Measurements from ENCODE around the gene ADD1. TPM values are rescaled to one million over a fixed set of nuclear protein-coding genes. Genes with fewer than 3 reads are reported as not detected.

The ADD1 gene
- total and polyA plus RNA-seq, 12 donors: 163 to 448 (median 214) TPM

DNA sequence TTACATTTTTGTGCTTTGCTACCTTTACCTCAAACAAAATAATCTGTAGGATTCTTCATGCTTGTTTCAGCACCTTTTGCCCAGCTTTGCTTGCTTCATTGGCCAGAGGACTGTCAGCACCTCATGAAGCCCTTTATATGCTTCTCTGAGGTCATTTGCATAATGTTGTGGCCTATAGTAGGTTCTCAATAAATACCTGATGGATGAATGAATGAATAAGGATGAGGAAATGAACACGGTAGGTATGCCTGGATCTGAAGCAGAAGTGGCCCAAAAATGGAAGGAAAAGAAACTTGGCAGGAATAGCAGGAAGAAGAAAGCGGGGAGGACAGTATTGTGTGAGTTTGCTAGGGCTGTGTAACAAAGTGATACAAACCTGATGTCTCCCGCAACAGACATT lies 127.6 kb downstream of the ADD1 start:
- Histone ChIP-seq H3K4me1 (no peaks in the 10 kb centered on the region), H3K27me3 (no peaks in the 10 kb centered on the region), H3K9me3 (no peaks in the 10 kb centered on the region), H3K27ac (no peak overlapping the region), H3K36me3 (peaks cover 0 to 12% (median 0%) of the 10 kb centered on the region in 9 donors), H3K4me3 (no peak overlapping the region)
- ATAC-seq: no peak
- TF ChIP-seq, protein P1, sequence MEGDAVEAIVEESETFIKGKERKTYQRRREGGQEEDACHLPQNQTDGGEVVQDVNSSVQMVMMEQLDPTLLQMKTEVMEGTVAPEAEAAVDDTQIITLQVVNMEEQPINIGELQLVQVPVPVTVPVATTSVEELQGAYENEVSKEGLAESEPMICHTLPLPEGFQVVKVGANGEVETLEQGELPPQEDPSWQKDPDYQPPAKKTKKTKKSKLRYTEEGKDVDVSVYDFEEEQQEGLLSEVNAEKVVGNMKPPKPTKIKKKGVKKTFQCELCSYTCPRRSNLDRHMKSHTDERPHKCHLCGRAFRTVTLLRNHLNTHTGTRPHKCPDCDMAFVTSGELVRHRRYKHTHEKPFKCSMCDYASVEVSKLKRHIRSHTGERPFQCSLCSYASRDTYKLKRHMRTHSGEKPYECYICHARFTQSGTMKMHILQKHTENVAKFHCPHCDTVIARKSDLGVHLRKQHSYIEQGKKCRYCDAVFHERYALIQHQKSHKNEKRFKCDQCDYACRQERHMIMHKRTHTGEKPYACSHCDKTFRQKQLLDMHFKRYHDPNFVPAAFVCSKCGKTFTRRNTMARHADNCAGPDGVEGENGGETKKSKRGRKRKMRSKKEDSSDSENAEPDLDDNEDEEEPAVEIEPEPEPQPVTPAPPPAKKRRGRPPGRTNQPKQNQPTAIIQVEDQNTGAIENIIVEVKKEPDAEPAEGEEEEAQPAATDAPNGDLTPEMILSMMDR (IDR thresholded peaks at IDR 0.05): no peak
- WGBS, 2 donors: 88 to 93% methylated on average over 3 of the region's 3 CpGs
- intact Hi-C loops (cut with DNase I): no loop called here
- DNase-seq: no peak

DNA sequence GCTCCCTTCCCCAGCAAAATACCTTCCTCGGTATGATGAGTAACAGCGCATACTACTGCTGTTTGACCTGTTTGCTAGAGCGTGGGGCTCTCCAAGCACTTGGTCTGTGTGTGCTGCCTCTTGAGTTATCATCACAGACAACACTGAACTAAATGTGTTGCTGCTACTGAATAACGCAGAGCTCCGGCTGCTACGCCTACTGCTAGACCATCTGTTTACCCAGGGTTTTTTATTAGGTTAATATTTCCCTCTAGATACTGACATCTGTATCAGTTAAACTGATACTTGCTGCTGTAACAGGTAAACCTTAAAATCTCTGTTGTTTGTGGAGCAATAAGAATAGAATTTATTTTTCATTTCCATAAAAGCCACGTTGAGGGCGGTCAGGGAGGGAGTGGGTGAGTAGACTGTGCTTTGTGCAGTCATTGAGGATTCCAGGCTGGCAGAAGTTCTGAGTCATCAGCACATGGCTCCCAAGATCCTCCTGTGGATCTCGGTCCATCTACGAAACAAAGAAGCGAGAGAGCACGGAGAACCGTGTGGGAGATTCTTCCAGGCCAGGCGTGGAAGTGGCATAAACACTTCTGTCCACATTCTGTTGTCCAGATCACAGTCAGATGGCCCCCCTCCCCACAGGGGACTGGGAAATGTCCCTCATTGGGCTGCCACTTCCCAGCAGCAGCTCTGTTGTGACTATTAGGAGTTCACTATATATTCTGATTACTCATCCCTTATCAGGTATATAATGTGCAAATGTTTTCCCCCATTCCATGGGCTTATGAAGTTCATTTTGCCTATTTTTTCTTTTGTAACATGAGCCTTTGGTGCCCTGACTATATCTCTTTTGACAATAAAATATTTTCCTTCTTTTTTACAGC lies 133.8 kb downstream of the ADD1 start:
- peaks cover 0 to 18% (median 0%) of the 10 kb centered on the region in 9 donors for H3K4me1 ChIP-seq
- peaks cover 0 to 14% (median 6%) of the 10 kb centered on the region in 11 donors for H3K9me3 ChIP-seq
- ATAC-seq: peak in 4 of 8 donors; percentile 49 to 66 (median 62)
- H3K27ac ChIP-seq: no peak overlapping the region
- 79% methylated on average over 14 of the region's 14 CpGs for WGBS, 2 donors
- no peak overlapping the region for H3K4me3 ChIP-seq
- no peak for DNase-seq
- H3K36me3 ChIP-seq: peaks cover 0 to 4% (median 0%) of the 10 kb centered on the region in 9 donors
- H3K27me3 ChIP-seq: no peaks in the 10 kb centered on the region
- TF ChIP-seq, protein P1 (IDR thresholded peaks at IDR 0.05): no peak
- intact Hi-C loops (cut with DNase I): no loop called here

Other genes with a start within 250 kb of the ADD1 start
- 10 to 100 TPM; 12.6 to 33.7 (median 14.5) TPM for gene TNIP2, start 87.5 kb upstream of the ADD1 start, total RNA-seq
- gene TNIP2, start 87.5 kb upstream of the ADD1 start, polyA plus RNA-seq: 10 to 100 TPM; 25.8 to 33.6 TPM
- 10 to 100 TPM; 10.4 to 36.9 (median 16.4) TPM for gene SH3BP2, start 50.8 kb upstream of the ADD1 start, total RNA-seq
- gene SH3BP2, start 50.8 kb upstream of the ADD1 start, polyA plus RNA-seq: 10 to 100 TPM; 12.3 to 47.7 TPM
- gene NOP14, start 119.6 kb downstream of the ADD1 start, total RNA-seq: 10 to 100 TPM; 12.4 to 24.0 (median 17.3) TPM
- gene NOP14, start 119.6 kb downstream of the ADD1 start, polyA plus RNA-seq: 10 to 100 TPM; 12.5 to 19.1 TPM
- gene GRK4, start 119.7 kb downstream of the ADD1 start, total RNA-seq: 10 to 100 TPM in 6 of 10 donors, 1 to 10 TPM in 4; 6.2 to 13.4 (median 10.3) TPM
- gene GRK4, start 119.7 kb downstream of the ADD1 start, polyA plus RNA-seq: 10 to 100 TPM in 1 of 2 donors, 1 to 10 TPM in 1; 4.7 to 24.5 TPM
- not detected for gene HTT-AS, start 230.7 kb downstream of the ADD1 start, total RNA-seq
- not detected for gene HTT-AS, start 230.7 kb downstream of the ADD1 start, polyA plus RNA-seq
- gene HTT, start 230.8 kb downstream of the ADD1 start, total RNA-seq: 10 to 100 TPM; 19.3 to 34.0 (median 24.6) TPM
- 10 to 100 TPM in 1 of 2 donors, 1 to 10 TPM in 1; 6.3 to 21.9 TPM for gene HTT, start 230.8 kb downstream of the ADD1 start, polyA plus RNA-seq

Measured in heart right ventricle (tissue), 16 donors.